NCI-H510A (cell line): ENCODE measurements around the gene KRTDAP.

ENCODE experiments used
- DNase-seq: peaks from one replicate; lab custom pipeline; 2025; lab: John Stamatoyannopoulos, UW

The KRTDAP gene

GRCh38 chr19:35454663-35455062, 35.6 kb downstream of the KRTDAP start:
- no peak for DNase-seq

- no peak for DNase-seq
These were observed 38.7 kb downstream of the KRTDAP start for GRCh38 chr19:35451338-35452096.

GRCh38 chr19:35449359-35450043, 40.8 kb downstream of the KRTDAP start:
- no peak for DNase-seq

- no peak for DNase-seq
These were observed 42.4 kb downstream of the KRTDAP start, which contains the start of gene FFAR2 for GRCh38 chr19:35447606-35448469. Gene FFAR2 (plus strand): TSS chr19:35448257. CDS start chr19:35449715, 1,458 bp downstream.

- no peak for DNase-seq
These were observed 44.3 kb downstream of the KRTDAP start for GRCh38 chr19:35445826-35446593.

- no peak for DNase-seq
These were observed 45.5 kb downstream of the KRTDAP start for GRCh38 chr19:35444735-35445134.

GRCh38 chr19:35442091-35442490, 48.2 kb downstream of the KRTDAP start:
- DNase-seq = no peak

- DNase-seq = no peak
These were observed 50.3 kb downstream of the KRTDAP start for GRCh38 chr19:35439921-35440320.

GRCh38 chr19:35438527-35438926, 51.7 kb downstream of the KRTDAP start:
- no peak for DNase-seq

GRCh38 chr19:35438096-35438495, 52.2 kb downstream of the KRTDAP start:
- no peak for DNase-seq

GRCh38 chr19:35437406-35437951, 52.8 kb downstream of the KRTDAP start:
- DNase-seq = no peak
